HG03064 (cell line): Measurements from ENCODE around the gene RB1.

ENCODE experiments used
- ATAC-seq: cut with Tn5 transposase; IDR thresholded peaks from one replicate; pipeline ENCODE4 v1.9.1; 2021; ENCODE audit warnings: low read depth; ENCODE audit not compliant: unreplicated experiment

The RB1 gene

GRCh38 chr13:48514793-48515192, 211.2 kb downstream of the RB1 start:
- no peak for ATAC-seq

GRCh38 chr13:48515732-48516131, 212.2 kb downstream of the RB1 start:
- no peak for ATAC-seq

GRCh38 chr13:48518083-48518482, 214.5 kb downstream of the RB1 start:
- ATAC-seq: no peak

- no peak for ATAC-seq
Measured at GRCh38 chr13:48526286-48526685, 222.7 kb downstream of the RB1 start.

GRCh38 chr13:48527955-48528354, 224.4 kb downstream of the RB1 start:
- ATAC-seq: no peak

GRCh38 chr13:48528720-48529119, 225.2 kb downstream of the RB1 start:
- ATAC-seq: no peak

- ATAC-seq: no peak
Measured at GRCh38 chr13:48530833-48531232, 227.3 kb downstream of the RB1 start.
